ENCODE measurements around the gene LSMEM2. TPM values are rescaled to one million over a fixed set of nuclear protein-coding genes. Genes with fewer than 3 reads are reported as not detected.

Gene LSMEM2
- total and polyA plus RNA-seq, 2 of the 8 experiments (the other 6 are each of a cell fraction or from before 2014, with no cell fraction given), result 0.58 to 0.68 TPM

GRCh38 chr3:50241713-50242380 is 37.0 kb upstream of the LSMEM2 start:
- H4K20me1 ChIP-seq (replicated peaks in 1 of 2; ENCODE audit: control insufficient read depth in 1 of 2, insufficient read depth in 2 of 2, low read length in 2 of 2), result peaks cover 19 to 37% of the 10 kb centered on the region in 2 experiments
- H2AK5ac ChIP-seq (ENCODE audit: low read depth, low read length), result peak overlapping the region; percentile 93
- WGBS, 2 experiments (ENCODE audit: extremely low coverage in 1 of 2, insufficient coverage in 1 of 2, insufficient read length in 1 of 2, insufficient replicate concordance in 2 of 2, low coverage in 1 of 2, low lambda C conversion rate in 2 of 2, missing lambda C conversion rate in 1 of 2), result 78% methylated on average over 7 of the region's 7 CpGs; no CpG with 5 or more reads in 1 of the 2 experiments
- no peak for FAIRE-seq
- H3K23ac ChIP-seq (ENCODE audit: insufficient read length), result no peak overlapping the region
- H2BK12ac ChIP-seq (ENCODE audit: low read depth, low read length), result peak overlapping the region; percentile 95
- peaks cover 25% of the 10 kb centered on the region for H3K79me1 ChIP-seq (ENCODE audit: low read depth, low read length)
- H3K4me2 ChIP-seq (ENCODE audit: insufficient read depth in 1 of 2, low read depth in 2 of 2, low read length in 2 of 2), result peak overlapping the region; percentile 87 to 96
- peak overlapping the region; percentile 93 for H4K5ac ChIP-seq (ENCODE audit: insufficient read length, low read depth, low read length)
- H2AFZ ChIP-seq (ENCODE audit: low read length), result no peak overlapping the region
- H3K27ac ChIP-seq (ENCODE audit: low read depth, low read length), result peak overlapping the region; percentile 80
- H3K4me1 ChIP-seq (replicated peaks in 1 of 4; ENCODE audit: control insufficient read depth in 3 of 4, insufficient read depth in 4 of 4, low read length in 3 of 4), result peaks cover 9 to 82% (median 75%) of the 10 kb centered on the region in 4 experiments
- H3K4me3 ChIP-seq (ENCODE audit: extremely low read depth in 1 of 4, insufficient read depth in 2 of 4, low read depth in 3 of 4, low read length in 4 of 4), result peak overlapping the region in 3 of 4 experiments; percentile 5 to 53 (median 32); a peak in 4 of 8 replicates
- CTCF ChIA-PET (ENCODE audit: partially characterized antibody), result interaction anchor here (0.8 to 53.5 kb wide), 7 partner anchors 17 to 146 kb away, joined by 3 to 2149 read pairs (median 3); partner anchors contain the start of genes GNAI2, GNAT1, LSMEM2 and SEMA3B
- peaks cover 15% of the 10 kb centered on the region; the same call in 1 of the 2 replicates for H3K23me2 ChIP-seq (ENCODE audit: low read depth, low read length)
- H3K9me3 ChIP-seq (ENCODE audit: insufficient read depth in 2 of 2, low read depth in 1 of 2, low read length in 1 of 2), result no peaks in the 10 kb centered on the region
- H3K56ac ChIP-seq (replicated peaks; ENCODE audit: insufficient read length, low read depth, low read length), result no peak overlapping the region
- POLR2A ChIA-PET (ENCODE audit: partially characterized antibody), result interaction anchor here (0.6 to 3.4 kb wide), 16 partner anchors 9 to 104 kb away, joined by 3 to 41 read pairs (median 4); partner anchors contain the start of gene GNAT1
- peak overlapping the region; percentile 100 for H3K18ac ChIP-seq (ENCODE audit: extremely low read depth, low read length)
- H4K91ac ChIP-seq (replicated peaks; ENCODE audit: insufficient read length, low read length), result peak overlapping the region; percentile 85
- peak overlapping the region; percentile 98 for H2BK5ac ChIP-seq (ENCODE audit: low read depth, low read length)
- H2BK120ac ChIP-seq (replicated peaks; ENCODE audit: low read depth, low read length), result peak overlapping the region; percentile 75
- peak overlapping the region in 2 of 4 experiments; percentile 15 to 47; a peak in 4 of 7 replicates for H3K9ac ChIP-seq (replicated peaks in 1 of 4; ENCODE audit: extremely low read depth in 1 of 4, low read depth in 3 of 4, low read length in 3 of 4)
- no peaks in the 10 kb centered on the region for H3K27me3 ChIP-seq (replicated peaks in 1 of 4; ENCODE audit: control insufficient read depth in 3 of 4, extremely low read depth in 1 of 4, insufficient read depth in 3 of 4, low read length in 3 of 4)
- peak overlapping the region; percentile 99 for H2BK15ac ChIP-seq (ENCODE audit: low read length)
- peak overlapping the region; percentile 70 for H3K4ac ChIP-seq (replicated peaks; ENCODE audit: insufficient read length, low read depth, low read length)
- no peak for DNase-seq (ENCODE audit: low read depth in 1 of 2, low spot score in 2 of 2)
- peaks cover 33 to 92% of the 10 kb centered on the region in 2 experiments for H3K79me2 ChIP-seq (ENCODE audit: control insufficient read depth in 1 of 2, insufficient read depth in 2 of 2, low read length in 2 of 2)
- no peak for TF ChIP-seq SUZ12 (IDR thresholded peaks at IDR 0.05; ENCODE audit: low read length)
- no peak for TF ChIP-seq SAP30 (IDR thresholded peaks at IDR 0.05; ENCODE audit: insufficient read depth, insufficient replicate concordance, low read length)
- TF ChIP-seq PHF8 (conservative IDR thresholded peaks at IDR 0.05; ENCODE audit: low read depth, low read length), result no peak
- no peak for TF ChIP-seq ASH2L (IDR thresholded peaks at IDR 0.05; ENCODE audit: low read length)
- TF ChIP-seq CTCF (IDR thresholded peaks at IDR 0.05; ENCODE audit: control extremely low read depth in 1 of 3, insufficient read depth in 1 of 3, low read depth in 1 of 3, low read length in 3 of 3), result no peak
- no peak for TF ChIP-seq SIRT6 (IDR thresholded peaks at IDR 0.05; ENCODE audit: low read length)
- TF ChIP-seq EP300 (IDR thresholded peaks at IDR 0.05; ENCODE audit: borderline replicate concordance in 1 of 2, low read depth in 2 of 2, low read length in 2 of 2), result no peak
- TF ChIP-seq KDM5A (IDR thresholded peaks at IDR 0.05; ENCODE audit: low read length), result no peak
- no peak overlapping the region for H3K14ac ChIP-seq (ENCODE audit: insufficient read length)
- peak overlapping the region; percentile 99 for H2BK20ac ChIP-seq (ENCODE audit: low read length)
- H3K36me3 ChIP-seq (ENCODE audit: control insufficient read depth in 2 of 4, insufficient read depth in 4 of 4, low read length in 3 of 4), result peaks cover 0 to 3% (median 0%) of the 10 kb centered on the region in 4 experiments; a peak in 1 of 8 replicates
- peak overlapping the region; percentile 60; the same call in 1 of the 2 replicates for H4K8ac ChIP-seq (ENCODE audit: extremely low read depth, insufficient read depth, low read length)
